Fibroblast of villous mesenchyme (primary cell): ENCODE data around the gene GRB10. TPM values are rescaled to one million over a fixed set of nuclear protein-coding genes. Genes with fewer than 3 reads are reported as not detected.

ENCODE experiments used
- DNase-seq: peaks from one replicate; pipeline ENCODE4 v3.0.0-alpha.2; 2010; ENCODE audit warnings: low read depth
- H3K4me3 ChIP-seq: 2 replicates; pipeline ENCODE4 v1.5.1; 2011; ENCODE audit warnings: low read depth, mild to moderate bottlenecking, low read length
- CTCF ChIP-seq: IDR thresholded peaks from 2 replicates; pipeline ENCODE4 v1.5.1; 2012; ENCODE audit warnings: low read depth, mild to moderate bottlenecking, low read length; ENCODE audit not compliant: insufficient read depth
- total RNA-seq: library from RNA; depleted of rRNA; stranded (reverse); fragments of >200 nt; gene quantifications from 2 replicates; pipeline ENCODE4 v1.2.3, GENCODE V29; 2012

The GRB10 gene
- total RNA-seq, 1 donor = 23.3 TPM

GRCh38 chr7:50731703-50732582, 50.8 kb downstream of the GRB10 start:
- TF ChIP-seq CTCF = no peak
- no peak overlapping the region for H3K4me3 ChIP-seq
- no peak for DNase-seq

- no peak for DNase-seq
- TF ChIP-seq CTCF = no peak
- H3K4me3 ChIP-seq = no peak overlapping the region
Observed at GRCh38 chr7:50730446-50731400, 52.0 kb downstream of the GRB10 start.

- no peak overlapping the region for H3K4me3 ChIP-seq
- peak; percentile 58 for DNase-seq
- TF ChIP-seq CTCF = no peak
Observed at GRCh38 chr7:50729962-50730361, 52.7 kb downstream of the GRB10 start.

GRCh38 chr7:50728184-50728583, 54.5 kb downstream of the GRB10 start:
- peak; percentile 27 for DNase-seq

GRCh38 chr7:50727711-50728110, 55.0 kb downstream of the GRB10 start:
- DNase-seq = no peak
- TF ChIP-seq CTCF = no peak
- H3K4me3 ChIP-seq = no peak overlapping the region

More at GRCh38 chr7:50728184-50728583, 54.5 kb downstream of the GRB10 start:
- no peak for TF ChIP-seq CTCF
- no peak overlapping the region for H3K4me3 ChIP-seq

GRCh38 chr7:50727072-50727471, 55.6 kb downstream of the GRB10 start:
- TF ChIP-seq CTCF = no peak
- no peak for DNase-seq
- H3K4me3 ChIP-seq = no peak overlapping the region
